HG02759 (cell line): Measurements from ENCODE around the gene TTC33.
"Not testable (repeated sequence)": the region's sequence is repeated elsewhere in the genome, so short reads cannot be mapped to it uniquely, and the experiment has no call there.

ENCODE experiments used
- ATAC-seq: cut with Tn5 transposase; IDR thresholded peaks from one replicate; pipeline ENCODE4 v1.9.1; 2021; ENCODE audit warnings: mild to moderate bottlenecking, moderate library complexity; ENCODE audit not compliant: unreplicated experiment

TTC33 gene

DNA sequence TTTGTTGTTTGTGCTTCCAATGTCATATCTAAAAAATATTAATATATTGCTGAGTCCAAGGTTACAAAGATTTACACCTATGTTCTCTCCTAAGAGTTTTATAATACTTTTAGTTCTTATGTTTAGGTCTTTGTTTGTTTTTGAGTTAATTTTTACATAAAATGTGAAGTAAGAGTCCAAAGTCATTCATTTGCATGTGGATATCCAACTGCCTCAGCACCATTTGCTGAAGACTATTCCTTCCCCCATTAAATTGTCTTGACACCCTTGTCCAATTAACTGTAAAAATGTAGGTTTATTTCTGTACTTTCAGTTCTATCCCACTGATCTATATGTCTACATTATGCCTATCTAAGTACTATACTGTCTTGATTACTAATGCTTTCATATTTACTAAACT is 35.7 kb downstream of the TTC33 start:
- no peak for ATAC-seq

DNA sequence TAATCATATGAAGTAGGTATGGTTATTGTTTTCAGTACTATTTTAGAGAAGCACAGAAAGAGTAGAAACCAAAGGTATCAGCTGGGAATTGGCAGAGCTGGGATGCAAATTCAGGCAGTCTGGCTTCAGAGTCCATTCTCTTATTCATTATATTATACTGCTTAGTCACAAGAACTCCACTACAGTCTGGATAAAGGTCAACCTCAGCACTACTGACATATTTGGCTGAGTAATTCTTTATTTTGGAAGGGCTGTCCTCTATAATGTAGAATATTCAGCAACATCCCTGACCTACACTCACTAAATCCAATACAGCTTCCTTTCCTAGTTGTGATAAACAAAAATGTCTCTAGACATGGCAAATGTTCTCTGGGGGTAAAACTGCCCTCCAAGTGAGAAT is 38.5 kb downstream of the TTC33 start:
- no peak for ATAC-seq

DNA sequence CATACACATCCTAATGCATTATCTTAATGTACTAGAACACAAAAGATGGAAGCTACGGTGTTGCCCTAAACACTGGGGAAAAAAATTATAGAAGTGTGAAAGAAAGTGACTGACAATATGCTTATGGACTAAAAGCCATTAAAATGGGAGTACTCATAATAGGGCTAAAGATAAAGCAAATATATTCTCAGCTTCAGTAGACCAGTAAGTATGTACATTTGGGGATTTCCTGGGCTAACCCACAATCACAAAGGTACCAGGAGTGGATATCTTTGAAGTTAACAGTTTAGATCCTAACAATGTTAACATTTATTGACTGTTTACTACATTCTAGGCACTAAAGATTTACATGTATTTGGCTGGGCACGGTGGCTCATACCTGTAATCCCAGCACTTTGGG is 39.2 kb downstream of the TTC33 start:
- no peak for ATAC-seq

DNA sequence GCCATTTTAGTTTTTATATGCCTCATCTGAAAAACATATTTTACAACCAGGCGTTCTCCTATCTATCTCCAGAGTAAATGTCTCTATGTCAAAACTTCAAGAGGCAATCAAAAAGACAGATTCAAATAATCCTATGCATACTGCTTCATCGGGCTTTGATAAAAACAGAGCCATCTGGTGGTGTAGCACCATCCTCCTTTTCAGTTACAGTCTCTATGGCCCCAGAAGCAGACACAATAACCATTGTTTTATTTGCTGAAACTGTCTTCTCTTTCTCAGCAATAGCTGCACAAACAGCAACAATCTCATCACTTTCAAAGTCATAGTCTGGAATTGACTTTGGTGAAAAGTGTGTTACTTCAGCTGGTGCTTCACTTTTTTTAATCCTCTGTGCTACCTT is 39.8 kb downstream of the TTC33 start:
- no peak for ATAC-seq

DNA sequence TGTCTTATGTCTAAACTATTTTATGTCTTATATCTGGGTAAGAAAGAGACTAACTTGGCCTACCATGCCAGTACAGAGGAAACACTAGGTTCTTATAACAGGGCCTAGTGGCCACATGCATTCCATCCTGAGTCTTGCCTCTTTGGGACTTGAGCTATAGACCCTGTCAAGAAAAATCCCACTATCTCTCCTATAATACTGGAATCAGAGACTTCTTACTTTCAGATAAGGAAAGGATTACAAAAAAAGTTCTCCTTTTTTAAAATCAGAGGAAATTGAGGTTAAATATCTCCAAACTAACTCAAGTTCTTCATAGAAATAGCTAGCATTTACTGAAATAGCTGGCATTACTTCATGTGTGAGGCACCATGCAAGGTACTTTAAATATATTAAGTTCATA is 41.8 kb downstream of the TTC33 start:
- no peak for ATAC-seq

DNA sequence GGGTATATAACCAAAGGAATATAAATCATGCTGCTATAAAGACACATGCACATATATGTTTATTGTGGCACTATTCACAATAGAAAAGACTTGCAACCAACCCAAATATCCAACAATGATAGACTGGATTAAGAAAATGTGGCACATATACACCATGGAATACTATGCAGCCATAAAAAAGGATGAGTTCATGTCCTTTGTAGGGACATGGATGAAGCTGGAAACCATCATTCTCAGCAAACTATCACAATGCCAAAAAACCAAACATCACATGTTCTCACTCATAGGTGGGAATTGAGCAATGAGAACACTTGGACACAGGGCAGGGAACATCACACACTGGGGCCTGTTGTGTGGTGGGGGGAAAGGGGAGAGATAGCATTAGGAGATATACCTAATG is 45.2 kb downstream of the TTC33 start:
- not testable (repeated sequence) for ATAC-seq

DNA sequence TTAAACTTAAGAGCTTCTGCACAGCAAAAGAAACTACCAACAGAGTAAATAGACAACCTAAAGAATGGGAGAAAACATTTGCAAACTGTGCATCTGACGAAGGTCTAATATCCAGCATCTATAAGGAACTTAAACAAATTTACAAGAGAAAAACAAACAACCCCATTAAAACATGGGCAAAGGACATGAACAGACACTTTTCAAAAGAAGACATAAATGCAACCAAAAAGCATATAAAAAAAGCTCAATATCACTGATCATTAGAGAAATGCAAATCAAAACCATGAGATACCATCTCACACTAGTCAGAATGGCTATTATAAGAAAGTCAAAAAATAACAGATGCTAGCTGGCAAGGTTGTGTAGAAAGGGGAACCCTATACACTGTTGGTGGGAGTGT is 50.3 kb downstream of the TTC33 start:
- ATAC-seq: not testable (repeated sequence)

DNA sequence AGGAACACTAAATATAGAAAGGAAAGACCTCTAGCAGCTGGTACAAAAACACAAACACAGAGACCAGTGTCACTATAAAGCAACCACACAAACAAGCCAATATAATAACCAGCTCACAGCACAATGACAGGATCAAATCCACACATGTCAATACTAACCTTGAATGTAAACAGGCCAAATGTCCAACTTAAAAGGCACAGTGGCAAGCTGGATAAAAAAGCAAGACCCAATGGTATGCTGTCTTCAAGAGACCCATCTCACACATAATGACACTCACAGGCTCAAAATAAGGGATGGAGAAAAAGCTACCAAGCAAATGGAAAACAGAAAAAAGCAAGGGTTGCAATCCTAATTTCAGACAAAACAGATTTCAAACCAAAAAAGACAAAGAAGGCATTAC is 53.7 kb downstream of the TTC33 start:
- not testable (repeated sequence) for ATAC-seq

DNA sequence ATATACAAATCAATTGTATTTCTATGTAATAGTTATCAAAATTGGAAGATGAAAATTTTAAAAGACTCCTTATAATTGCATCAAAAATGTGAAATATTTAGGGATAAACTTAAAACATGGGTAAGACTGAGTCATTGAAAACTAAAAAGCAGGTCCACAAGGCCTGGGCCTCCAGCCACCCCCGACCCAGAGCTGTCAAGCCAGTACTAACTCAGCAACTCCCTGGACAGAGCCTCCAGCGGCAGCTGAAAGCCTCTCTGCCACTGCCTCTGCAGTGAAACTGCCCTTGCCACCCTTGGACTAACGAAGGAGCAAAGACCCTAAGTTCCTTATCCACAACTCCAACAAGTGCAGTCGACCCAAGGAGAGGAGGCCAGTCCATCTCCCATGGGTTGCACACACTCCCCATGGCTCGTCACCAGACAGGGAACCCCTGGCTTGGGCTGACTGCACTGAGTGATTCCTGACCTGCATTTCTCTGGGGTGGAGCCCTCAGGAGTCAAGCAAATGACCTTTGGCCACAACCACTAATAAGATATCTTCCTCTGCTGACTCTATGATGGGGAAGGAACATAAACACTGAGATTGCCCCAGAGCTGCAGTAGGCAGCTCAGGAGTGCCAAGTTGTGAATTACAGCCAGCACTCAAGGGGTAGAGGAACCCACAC is 55.5 kb downstream of the TTC33 start:
- ATAC-seq: no peak

DNA sequence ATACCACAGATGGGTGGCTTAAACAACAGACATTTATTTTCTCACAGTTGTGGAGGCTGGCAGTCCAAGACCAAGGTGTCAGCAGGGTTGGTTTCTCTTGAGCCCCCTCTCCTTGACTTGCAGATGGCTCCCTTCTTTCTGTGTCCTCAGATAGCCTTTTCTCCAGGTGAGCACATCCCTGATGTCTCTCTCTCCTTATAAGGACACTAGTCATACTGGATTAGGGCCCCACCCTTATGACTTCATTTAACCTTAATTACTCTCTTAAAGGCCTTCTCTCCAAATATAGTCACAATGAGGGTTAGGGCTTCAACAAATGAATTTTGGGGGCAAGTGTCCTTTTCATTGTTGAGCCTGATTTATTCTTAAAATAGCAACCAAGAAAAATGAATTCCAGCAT is 61.3 kb downstream of the TTC33 start:
- no peak for ATAC-seq

DNA sequence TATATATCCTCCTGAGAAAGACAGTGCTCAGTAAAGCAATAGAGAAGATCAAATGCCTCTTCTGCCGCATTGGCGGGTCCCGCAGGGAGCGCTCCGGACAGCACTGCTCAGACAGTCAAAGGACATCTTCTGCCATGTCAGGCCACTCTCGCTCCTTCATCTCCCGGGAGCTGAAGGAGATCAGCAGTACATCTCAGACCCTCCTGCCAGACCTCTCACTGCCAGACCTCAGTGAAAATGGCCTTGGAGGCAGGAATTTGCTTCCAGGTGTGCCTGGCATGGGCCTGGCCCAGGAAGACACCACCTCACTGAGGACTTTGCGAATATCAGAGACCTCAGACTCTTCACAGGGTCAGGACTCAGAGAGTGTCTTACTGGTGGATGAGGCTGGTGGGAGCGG is 63.9 kb downstream of the TTC33 start:
- no peak for ATAC-seq

DNA sequence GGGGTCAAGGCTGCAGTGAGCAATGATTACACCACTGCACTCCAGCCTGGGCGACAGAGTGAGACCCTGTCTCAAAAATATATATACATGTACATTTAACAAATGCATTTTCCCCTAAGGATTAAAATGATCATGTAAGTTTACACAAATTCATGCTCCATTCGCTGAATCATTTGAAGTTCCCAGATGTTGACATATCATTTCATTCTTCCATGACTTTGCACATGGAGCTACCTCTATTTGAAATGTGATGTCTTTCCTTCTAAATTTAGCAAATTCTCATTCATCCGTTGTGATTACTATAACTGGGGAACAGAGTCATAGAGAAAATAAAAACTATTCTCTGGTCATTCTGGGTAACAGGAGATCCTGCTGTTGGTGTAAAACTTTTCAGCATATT is 65.5 kb downstream of the TTC33 start:
- no peak for ATAC-seq

DNA sequence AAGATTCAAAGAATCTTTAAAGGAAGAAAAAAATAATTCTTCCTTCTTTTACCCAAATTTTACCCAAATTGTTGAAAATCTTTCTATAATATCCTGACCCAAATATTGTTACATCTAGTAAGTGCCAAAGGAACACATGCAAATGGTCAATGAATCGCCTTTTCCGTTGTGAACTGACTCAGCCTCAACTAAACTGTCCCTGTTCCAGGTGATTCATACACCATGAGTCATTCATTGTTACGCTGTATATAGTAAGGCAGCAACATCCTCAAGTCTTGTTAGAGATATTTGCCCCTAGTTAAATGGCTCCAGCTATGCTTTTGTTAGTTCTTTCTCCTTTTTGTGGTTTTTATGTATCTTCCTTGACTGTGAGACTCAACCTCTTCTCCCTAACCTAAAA is 66.3 kb downstream of the TTC33 start:
- ATAC-seq: peak; percentile 47

DNA sequence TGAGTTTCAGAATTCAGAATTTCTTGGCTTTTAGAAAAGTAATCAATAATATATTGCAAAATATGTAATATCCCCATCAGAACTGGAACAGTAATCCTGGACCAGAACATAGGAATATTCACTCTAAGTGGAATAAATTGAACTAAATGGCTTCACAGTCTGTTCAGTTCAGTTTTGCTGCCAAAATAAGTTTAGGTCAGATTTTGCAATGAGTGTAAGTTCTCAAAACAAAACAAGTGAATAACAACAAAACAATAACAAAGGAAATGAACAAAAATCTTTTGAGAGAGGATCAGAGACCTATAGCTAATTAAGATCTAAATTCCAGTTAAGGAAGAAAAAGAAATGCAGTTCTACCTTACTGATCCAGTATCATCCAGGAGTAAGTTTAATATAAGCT is 66.8 kb downstream of the TTC33 start:
- ATAC-seq: no peak

DNA sequence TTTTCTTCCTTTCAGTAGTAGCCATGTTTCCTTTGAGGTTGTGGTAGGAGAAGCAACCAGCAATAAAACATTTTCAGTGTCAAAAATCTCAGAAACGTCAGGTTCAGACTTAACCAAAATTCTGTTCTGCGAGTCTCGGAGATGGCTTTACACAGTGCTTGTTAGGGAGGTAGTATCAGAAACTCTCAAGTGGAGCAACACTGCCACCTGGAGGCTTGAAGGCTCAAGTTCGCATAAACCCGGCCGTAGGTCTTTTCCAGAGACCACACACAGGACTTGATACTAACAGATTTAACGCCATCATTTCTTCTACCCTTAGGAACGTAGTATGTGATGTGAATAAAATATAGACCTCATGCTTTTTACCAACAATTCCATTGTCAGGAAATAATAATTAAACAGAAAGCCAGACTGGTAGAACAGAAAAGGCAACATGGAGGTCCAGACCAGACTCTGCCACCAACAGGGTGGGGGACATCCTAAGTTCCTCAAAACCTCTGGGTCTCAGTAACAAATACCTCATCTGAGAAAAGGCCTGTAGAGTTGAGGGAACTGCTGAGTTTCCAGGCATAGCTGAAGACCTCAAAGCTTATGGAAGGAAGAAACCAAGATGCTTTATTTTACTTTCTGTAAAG is 67.5 kb downstream of the TTC33 start:
- peak; percentile 91 for ATAC-seq

DNA sequence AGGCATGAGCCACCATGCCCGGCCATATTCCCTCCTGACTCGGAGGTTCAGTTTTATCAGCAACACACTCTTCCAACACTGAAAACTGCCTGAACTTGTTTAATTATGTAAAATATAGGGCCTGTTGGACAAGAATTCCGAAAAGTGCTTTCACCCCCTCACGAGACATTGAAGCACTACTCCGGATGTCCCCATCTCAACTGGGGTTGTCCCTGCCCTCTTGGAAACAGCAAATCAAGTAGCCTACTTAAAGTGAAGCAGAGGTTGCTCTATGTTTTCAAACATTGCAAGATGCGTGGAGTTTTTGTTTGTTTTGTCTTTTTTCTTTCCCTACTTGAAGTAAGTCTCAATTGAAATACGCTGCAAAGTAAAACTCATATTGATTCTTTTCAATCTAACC is 68.4 kb downstream of the TTC33 start:
- no peak for ATAC-seq

DNA sequence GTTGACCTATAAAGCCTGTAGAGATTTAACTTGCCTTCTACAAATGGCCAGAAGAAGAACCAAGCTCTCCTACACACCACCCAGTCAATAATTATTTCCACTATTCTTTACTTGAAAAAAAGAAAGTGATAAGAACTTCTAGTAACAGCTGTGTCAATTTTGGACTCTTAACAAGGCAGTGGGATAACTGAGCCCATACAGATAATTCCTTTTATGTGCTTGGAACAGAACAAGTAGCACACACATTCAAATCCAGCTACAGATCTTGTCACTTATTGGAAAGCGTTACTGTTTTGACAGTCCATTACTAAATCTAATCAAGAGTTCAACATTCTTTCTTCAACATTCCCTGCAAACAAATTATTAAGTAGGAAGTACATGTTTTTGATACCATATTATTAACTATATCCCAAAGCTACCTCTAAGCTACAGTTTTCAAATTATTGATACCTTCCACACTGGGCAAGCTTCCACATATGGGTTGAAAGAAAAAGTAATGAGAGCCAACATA is 69.7 kb downstream of the TTC33 start:
- no peak for ATAC-seq

DNA sequence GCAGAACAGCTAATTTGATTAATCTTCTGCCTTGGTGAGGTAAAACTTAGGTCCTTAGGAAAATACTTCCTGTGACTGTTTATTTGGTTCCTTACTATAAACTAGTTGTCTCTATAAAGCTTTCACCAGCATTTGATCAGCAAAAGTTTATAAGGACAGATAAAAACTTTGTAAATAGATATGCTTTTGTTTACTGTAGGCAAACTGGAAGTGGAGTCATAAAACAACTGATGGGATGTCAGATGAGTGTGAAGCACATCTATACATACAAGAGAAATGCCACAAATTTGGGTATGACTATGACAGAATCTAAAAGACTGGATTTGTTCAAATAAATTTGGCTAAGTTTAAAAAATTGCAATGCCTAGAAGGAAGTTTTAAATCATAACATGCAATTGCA is 70.6 kb downstream of the TTC33 start:
- no peak for ATAC-seq

DNA sequence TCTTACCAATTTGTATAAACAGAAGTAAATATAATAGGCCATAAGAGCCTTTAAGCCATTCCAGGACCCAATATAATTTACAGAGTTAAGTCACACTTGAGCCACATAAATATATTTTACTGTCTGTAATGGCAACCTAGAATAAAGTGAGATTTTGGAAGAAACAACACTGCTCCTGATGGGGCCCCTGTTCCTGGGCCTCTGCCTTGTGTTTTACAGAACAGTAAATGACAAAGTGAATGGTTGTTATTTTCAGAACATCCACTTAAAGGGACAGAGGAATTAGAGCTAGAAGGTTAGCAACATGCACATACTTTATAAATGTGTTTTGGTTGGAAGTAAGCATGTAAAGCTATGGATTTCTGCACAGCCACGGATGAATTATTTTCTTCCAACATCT is 72.5 kb downstream of the TTC33 start:
- ATAC-seq: no peak

DNA sequence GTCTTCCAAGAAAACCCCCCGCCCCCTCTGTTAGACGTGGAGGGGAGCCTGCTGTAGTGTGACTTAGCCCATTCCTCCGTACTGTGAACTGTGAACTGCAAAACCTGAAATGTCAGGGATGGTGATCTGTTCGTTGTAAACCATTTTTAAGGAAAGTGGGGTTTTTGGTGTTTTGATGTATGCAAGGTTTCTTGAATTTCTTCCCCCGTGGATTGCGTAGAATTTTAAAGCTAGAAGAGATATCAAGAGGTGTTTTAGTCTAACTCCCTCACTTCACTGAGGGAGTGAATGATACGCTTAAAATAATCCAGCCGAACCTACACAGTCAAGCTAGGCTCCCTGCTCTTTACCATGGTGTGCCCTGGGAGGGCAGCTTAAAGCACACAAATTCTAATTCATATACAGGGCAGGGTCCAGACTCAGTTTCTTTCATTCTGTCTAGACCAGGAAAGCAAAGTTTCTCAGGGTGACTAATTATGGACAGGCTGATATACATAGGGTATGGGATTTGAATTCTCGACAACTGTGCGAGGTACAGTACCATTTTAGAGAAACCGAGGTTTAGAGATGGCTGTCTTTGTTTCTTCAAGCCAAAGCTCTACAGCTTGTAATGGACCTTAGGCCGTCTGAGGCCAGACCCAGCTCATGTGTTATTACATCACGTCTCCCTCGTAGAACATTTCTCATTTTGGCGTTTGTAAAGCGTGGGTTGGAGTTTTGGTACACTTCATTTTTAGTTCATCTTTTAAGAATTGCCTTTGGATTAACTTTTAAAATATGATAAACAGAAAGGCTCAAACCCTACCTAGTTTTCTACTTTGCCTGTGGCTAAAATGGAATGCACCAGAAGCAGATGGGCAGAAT is 73.4 kb downstream of the TTC33 start:
- peak; percentile 0 for ATAC-seq

DNA sequence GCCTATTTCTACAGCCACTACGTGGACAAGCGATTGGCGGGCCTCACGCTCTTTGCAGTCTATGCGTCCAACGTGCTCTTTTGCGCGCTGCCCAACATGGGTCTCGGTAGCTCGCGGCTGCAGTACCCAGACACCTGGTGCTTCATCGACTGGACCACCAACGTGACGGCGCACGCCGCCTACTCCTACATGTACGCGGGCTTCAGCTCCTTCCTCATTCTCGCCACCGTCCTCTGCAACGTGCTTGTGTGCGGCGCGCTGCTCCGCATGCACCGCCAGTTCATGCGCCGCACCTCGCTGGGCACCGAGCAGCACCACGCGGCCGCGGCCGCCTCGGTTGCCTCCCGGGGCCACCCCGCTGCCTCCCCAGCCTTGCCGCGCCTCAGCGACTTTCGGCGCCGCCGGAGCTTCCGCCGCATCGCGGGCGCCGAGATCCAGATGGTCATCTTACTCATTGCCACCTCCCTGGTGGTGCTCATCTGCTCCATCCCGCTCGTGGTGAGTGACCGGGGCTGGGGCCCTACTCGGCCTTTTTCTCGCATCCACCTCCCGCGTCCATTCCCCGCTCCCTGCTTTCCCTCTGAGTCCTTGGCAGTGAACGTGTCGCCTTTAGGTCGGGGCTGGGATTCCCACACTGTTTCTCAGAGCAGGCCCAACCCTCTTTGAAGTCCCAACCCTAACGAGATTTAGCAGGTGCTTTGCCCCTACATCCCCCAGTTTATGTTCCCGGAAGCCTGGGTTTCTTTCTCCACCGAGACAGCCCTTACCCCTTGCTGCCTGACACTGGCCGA is 74.2 kb downstream of the TTC33 start:
- ATAC-seq: peak; percentile 25
